Panc1 (cell line): ENCODE measurements around the gene DEPP1.

Experiments
- CTCF ChIP-seq: fragments of 450-650 bp; IDR thresholded peaks from 2 replicates; pipeline ENCODE4 v1.5.1; 2017; ENCODE audit warnings: mild to moderate bottlenecking
- POLR2AphosphoS5 ChIP-seq: IDR thresholded peaks from 2 replicates; pipeline ENCODE4 v1.6.1; 2012; ENCODE audit warnings: mild to moderate bottlenecking, low read depth, low read length, moderate library complexity
- REST ChIP-seq, 2 experiments: IDR thresholded peaks; 2 replicates each; pipeline ENCODE4 v1.6.1; 2011 to 2012; ENCODE audit warnings: low read depth in 2 of 2, control low read depth in 1 of 2, low read length in 1 of 2, mild to moderate bottlenecking in 1 of 2, moderate library complexity in 1 of 2; ENCODE audit not compliant: insufficient read depth in 1 of 2

- TF ChIP-seq CTCF = no peak
- TF ChIP-seq POLR2AphosphoS5 = no peak
- no peak for TF ChIP-seq REST (IDR thresholded peaks at IDR 0.05; ENCODE audit: insufficient read depth in 1 of 2, low read depth in 2 of 2, low read length in 1 of 2)
Observed at GRCh38 chr10:44944354-44944753, 34.3 kb downstream of the DEPP1 start.
